ENCODE measurements around the gene GOLGA2.

Gene GOLGA2

GRCh38 chr9:128206916-128207910 lies 68.6 kb downstream of the GOLGA2 start:
- ChIA-PET POLR2A (interaction anchor here (1.0 kb wide), 1 partner anchor 38 kb away, joined by 3 read pairs; no protein-coding TSS in a partner anchor), CTCF (interaction anchor here (0.8 to 4.6 kb wide), 3 partner anchors 8 to 25 kb away, joined by 3 to 24 read pairs (median 4); partner anchors contain the start of gene CIZ1)
- no peak for TF ChIP-seq CTCF (IDR thresholded peaks at IDR 0.05; ENCODE audit: insufficient read depth, low read length, missing control alignments)
- no peak for DNase-seq (ENCODE audit: low read depth, low spot score)
- H3K4me3 ChIP-seq (ENCODE audit: low read depth, low read length): no peak overlapping the region

DNA sequence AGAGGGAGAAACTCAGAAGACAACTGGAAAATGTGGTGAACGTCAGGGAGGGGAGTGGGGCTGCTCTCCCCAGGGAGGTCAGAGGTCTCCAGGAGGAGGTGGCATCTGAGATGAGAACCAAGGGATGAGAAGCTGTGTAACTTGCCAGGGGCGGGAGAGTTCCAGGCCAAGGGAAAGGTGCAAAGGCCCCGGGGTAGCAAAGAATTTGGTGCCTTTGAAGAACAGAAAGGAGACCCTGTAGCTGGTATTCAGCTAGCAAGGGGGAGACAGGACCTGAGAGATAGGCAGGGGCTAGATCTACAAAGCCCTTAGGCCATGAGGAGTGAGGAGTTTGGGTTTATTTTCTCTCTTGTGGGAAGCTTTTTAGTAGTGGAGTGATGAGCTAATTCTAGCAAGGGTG lies 69.3 kb downstream of the GOLGA2 start:
- POLR2A ChIA-PET: no interaction called here
- H3K4me3 ChIP-seq (ENCODE audit: low read depth, low read length): no peak overlapping the region
- no peak for TF ChIP-seq CTCF (IDR thresholded peaks at IDR 0.05; ENCODE audit: insufficient read depth, low read length, missing control alignments)
- no peak for DNase-seq (ENCODE audit: low read depth, low spot score)
- CTCF ChIA-PET: interaction anchor here (0.7 to 4.6 kb wide), 5 partner anchors 8 to 26 kb away, joined by 3 to 24 read pairs (median 4); partner anchors contain the start of gene CIZ1

Data from AG04449 (cell line).